GM18508 (cell line): ENCODE measurements around the gene MS4A2.
A peak's percentile ranks its signal among the peaks of the same experiment; 100 is the strongest.
"Not testable (repeated sequence)": the region's sequence is repeated elsewhere in the genome, so short reads cannot be mapped to it uniquely, and the experiment has no call there.

Source experiments
- ATAC-seq: cut with Tn5 transposase; IDR thresholded peaks from one replicate; pipeline ENCODE4 v1.9.1; 2021; ENCODE audit warnings: moderate number of reproducible peaks; ENCODE audit not compliant: insufficient read depth, unreplicated experiment

Gene MS4A2

GRCh38 chr11:60098508-60098907 lies 10.0 kb downstream of the MS4A2 start:
- peak; percentile 92 for ATAC-seq

GRCh38 chr11:60100516-60100915 lies 12.1 kb downstream of the MS4A2 start:
- no peak for ATAC-seq

- not testable (repeated sequence) for ATAC-seq
These were observed 12.9 kb downstream of the MS4A2 start for GRCh38 chr11:60101368-60101767.

- not testable (repeated sequence) for ATAC-seq
These were observed 16.1 kb downstream of the MS4A2 start for GRCh38 chr11:60104471-60105115.

- ATAC-seq: not testable (repeated sequence)
These were observed 20.2 kb downstream of the MS4A2 start for GRCh38 chr11:60108631-60109030.

- no peak for ATAC-seq
These were observed 23.3 kb downstream of the MS4A2 start for GRCh38 chr11:60111793-60112192.

- ATAC-seq: no peak
These were observed 28.7 kb downstream of the MS4A2 start for GRCh38 chr11:60116996-60117790.

- no peak for ATAC-seq
These were observed 29.9 kb downstream of the MS4A2 start for GRCh38 chr11:60118338-60118737.

- no peak for ATAC-seq
These were observed 31.2 kb downstream of the MS4A2 start for GRCh38 chr11:60119710-60120109.

GRCh38 chr11:60121264-60121663 lies 32.8 kb downstream of the MS4A2 start:
- ATAC-seq: no peak

GRCh38 chr11:60122414-60123036 lies 34.1 kb downstream of the MS4A2 start:
- ATAC-seq: no peak

- no peak for ATAC-seq
These were observed 36.5 kb downstream of the MS4A2 start for GRCh38 chr11:60124802-60125432.

- no peak for ATAC-seq
These were observed 37.6 kb downstream of the MS4A2 start for GRCh38 chr11:60125956-60126585.

- ATAC-seq: no peak
These were observed 38.9 kb downstream of the MS4A2 start for GRCh38 chr11:60127311-60127811.

- ATAC-seq: no peak
These were observed 39.9 kb downstream of the MS4A2 start for GRCh38 chr11:60128376-60128775.

GRCh38 chr11:60128866-60129265 lies 40.4 kb downstream of the MS4A2 start:
- ATAC-seq: not testable (repeated sequence)

- no peak for ATAC-seq
These were observed 41.4 kb downstream of the MS4A2 start for GRCh38 chr11:60129853-60130252.

GRCh38 chr11:60130496-60130895 lies 42.0 kb downstream of the MS4A2 start:
- no peak for ATAC-seq

GRCh38 chr11:60131912-60132311 lies 43.4 kb downstream of the MS4A2 start:
- ATAC-seq: no peak

- ATAC-seq: no peak
These were observed 45.5 kb downstream of the MS4A2 start for GRCh38 chr11:60133917-60134316.
